Stimulated activated CD8-positive, alpha-beta memory T cell treated with anti-CD3 and anti-CD28 coated beads, Interleukin-4, amount 100 ng/mL, for 1 hour (primary cell): Measurements from ENCODE around the gene MAN1C1.
A peak's percentile ranks its signal among the peaks of the same experiment; 100 is the strongest.

Experiments used
- DNase-seq, 2 donors: peaks; one replicate each; pipeline ENCODE4 v3.0.0-alpha.2; 2020; ENCODE audit warnings: low read depth in 2 of 2, low spot score in 1 of 2

Gene MAN1C1

DNA sequence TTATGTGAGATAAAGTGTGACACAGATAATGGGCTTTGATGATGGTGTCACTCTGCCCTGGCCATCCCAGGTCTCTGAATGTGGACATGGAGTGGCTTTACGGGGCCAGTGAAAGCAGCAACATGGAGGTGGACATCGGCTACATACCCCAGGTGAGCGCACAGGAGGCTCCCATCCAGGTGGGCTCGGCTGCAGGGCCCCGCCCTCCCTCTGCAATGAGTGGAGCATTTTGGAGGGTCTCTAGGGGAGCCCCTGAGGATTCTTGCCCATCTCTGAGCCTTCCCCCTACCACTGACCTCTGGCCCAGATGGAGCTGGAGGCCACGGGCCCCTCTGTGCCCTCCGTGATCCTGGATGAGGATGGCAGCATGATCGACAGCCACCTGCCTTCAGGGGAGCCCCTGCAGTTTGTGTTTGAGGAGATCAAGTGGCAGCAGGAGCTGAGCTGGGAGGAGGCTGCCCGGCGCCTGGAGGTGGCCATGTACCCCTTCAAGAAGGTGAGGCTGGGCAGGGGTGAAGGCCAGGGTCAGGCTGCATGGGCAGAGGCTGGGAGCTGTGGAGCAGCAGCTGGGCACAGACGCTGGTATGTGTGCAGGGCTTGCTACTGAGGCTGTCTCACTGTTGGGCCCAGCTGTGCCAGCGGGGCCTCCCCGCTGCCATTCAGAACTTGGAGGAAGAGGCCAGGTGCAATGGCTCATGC, 194.9 kb downstream of the MAN1C1 start:
- no peak for DNase-seq

GRCh38 chr1:25813071-25813733, 196.6 kb downstream of the MAN1C1 start:
- DNase-seq = no peak

GRCh38 chr1:25813734-25814471, 197.3 kb downstream of the MAN1C1 start:
- DNase-seq = no peak

GRCh38 chr1:25814549-25815087, 198.0 kb downstream of the MAN1C1 start:
- DNase-seq = no peak

GRCh38 chr1:25815208-25816111, 198.9 kb downstream of the MAN1C1 start:
- no peak for DNase-seq

DNA sequence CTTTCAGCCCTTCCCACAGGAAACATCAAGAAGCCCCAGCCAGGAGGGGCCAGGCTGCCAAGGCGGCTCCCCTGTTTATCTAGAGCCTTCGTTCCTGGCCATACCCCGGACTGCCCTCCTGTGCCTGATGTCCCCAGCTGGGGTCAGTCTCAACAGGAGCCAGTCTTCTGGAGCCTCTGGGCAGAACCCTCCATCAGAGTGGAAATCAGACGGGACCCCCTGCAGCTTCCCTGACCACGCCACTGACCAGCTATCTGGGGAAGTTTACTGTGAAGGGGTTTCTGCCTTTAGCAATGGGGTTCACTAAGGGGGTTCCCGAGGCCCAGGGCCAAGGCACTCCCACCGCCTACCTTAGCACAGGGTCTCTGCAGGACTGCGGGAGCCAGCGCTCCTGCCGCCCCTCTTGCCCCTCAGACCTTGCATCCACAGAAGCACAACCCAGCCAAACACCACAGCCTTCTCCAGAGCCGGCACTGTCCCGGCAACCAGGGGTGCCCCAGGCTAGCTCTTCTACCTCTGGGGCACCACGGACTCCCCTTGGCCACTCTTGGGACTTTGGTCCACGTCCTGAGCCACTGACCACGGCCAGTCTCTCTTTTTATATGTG, 199.6 kb downstream of the MAN1C1 start:
- DNase-seq = no peak

GRCh38 chr1:25817840-25818501, 201.4 kb downstream of the MAN1C1 start:
- DNase-seq = no peak

DNA sequence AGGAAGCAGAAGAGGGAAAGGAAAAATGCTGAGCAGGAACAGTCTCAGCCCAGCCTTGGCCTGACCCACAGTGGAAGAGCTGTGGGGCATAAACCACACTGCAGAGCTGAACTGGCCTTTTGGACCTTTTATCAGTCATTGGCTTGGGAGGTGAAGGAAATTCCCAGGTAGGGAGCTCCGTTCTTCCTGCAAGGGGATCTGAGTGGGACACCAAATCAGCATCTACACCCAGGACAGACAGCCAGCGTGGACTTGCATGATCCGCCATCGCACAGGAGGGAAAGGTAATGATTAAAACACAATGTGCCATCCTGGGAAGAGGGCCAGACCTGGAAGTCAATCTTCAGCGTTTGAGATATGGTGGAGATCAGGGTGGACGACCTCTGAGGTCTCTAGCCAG, 202.0 kb downstream of the MAN1C1 start:
- no peak for DNase-seq

- peak; percentile 80 to 88 for DNase-seq
Observed at GRCh38 chr1:25819491-25820246, 203.1 kb downstream of the MAN1C1 start, which contains the start of gene MTFR1L. Gene MTFR1L, plus strand, starts transcription at chr1:25819954. Its CDS starts 3,151 bp downstream, at chr1:25823105.

DNA sequence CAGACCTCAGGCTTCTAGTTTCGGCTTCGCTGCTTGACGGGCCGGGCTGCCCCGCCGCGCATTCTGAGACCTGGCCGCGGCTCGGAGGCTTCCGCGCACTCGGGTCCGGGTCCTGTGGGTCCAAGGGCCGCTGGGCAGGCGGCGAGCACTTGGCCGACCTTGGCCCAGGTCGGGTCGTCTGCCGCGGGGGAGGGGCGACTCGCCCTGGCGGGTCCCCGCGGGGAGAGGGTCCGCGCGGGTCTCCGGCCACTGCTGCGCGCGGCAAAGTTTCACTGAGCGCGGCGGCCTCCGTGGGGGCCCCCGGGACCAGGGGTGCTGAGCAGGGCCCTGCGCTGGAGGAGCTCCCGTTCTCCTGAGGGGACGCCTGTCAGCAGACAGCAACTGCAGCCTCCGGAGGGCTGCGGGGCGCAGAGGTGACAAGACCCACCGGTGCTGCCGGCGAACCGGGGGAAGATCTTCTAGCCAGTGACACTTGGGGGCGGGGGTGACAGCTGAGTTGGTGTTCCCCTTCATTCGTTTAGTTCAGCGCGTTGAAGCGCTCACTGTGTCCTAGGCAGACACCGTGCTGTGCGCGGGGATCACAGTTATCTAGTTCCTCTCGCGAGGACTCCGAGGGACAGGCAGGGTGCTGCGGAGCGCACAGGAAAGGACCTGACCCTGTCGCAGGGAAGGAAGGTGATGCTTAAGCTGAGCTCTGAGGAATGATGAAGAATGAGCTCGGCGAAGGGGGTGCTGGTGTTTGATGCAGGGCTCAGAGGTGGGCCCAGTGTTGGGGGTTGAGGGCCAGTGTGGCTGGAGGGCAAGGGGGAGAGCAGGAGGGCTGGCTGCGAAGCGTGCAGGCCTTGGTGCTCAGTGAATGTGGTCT, 203.9 kb downstream of the MAN1C1 start:
- DNase-seq = peak; percentile 47 to 48

DNA sequence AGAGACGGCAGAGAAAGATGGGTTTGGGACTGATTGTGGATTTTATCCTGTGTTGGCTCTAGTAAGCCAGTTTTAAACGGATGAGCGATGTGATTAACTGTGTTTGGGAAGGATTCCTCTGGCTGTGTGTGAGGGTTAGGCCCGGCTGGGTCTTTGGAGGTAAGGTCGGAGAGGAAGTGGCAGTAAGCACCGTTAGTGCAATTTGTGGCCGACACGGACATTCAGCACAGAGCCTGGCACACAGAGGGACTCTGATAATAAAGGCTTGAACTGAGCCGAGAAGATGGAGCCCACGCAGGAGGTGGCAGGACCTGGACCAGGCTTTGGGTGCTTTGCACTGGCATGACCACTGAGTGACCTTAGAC, 204.5 kb downstream of the MAN1C1 start:
- DNase-seq = no peak

- no peak for DNase-seq
Observed at GRCh38 chr1:25821630-25822091, 205.1 kb downstream of the MAN1C1 start.

DNA sequence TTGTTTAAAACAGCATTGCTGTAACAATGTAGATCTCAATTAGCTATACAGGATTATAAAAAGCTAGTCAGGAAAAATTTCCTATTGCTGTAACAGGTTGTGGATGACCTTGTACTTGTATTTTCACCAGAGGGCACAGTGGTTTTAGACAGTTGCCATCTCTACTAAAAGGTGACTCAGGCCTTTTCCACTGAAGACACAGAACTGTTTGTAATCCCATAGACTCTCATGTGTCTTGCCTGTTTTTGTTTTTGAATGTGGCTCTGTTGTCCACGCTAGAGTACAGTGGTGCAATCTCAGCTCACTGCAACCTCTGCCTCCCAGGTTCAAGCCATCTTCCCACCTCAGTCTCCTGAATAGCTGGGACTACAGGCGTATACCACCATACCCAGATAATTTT, 209.0 kb downstream of the MAN1C1 start:
- DNase-seq = no peak

- no peak for DNase-seq
Observed at GRCh38 chr1:25826571-25826970, 210.0 kb downstream of the MAN1C1 start.

- no peak for DNase-seq
Observed at GRCh38 chr1:25828491-25828890, 211.9 kb downstream of the MAN1C1 start.

DNA sequence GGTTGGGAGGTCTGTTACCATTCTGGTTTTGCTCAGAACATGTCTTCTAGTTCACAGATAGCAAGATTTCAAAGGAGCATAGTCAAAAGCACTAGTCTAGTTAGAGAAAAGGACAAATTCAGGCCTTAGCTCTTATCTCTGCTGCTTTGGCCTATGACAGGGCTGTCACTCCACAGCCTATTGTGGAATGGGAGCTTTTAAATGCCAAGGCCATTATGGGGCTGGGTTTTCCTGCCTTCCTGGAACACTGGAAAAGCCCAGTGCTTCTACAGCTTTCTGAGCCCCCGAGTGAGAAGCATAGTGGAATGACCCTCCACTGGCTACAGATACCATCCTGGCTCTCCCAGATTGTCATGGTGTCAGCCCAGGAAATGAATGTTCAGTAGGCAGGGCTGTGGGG, 212.5 kb downstream of the MAN1C1 start:
- no peak for DNase-seq

DNA sequence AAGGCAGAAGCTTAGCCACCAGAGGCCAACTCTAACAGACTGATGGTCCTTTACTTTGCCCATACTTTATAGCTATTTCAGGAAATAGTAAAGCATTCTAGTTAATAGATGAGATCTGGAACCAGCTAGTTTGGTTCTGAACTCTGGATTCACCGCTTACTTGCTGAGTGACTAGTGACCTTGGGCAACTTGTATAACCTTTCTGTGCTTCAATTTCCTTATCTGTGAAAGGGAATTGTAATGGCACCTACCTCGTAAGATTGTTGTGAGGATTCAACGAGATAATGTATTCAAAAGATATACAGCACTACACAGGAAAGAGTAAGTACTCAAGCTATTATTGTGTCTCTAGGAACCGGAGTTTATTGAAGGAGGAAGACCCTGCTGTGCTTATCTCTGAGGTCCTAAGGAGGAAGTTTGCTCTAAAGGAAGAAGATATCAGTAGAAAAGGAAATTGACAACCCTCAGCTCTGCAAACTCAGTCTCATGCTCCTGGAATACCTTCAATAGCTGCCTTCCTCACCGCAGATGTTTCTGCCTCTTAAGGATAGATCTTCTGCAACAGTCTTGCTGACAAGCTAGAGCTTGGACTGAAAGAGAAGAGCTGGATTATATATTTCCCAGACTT, 215.1 kb downstream of the MAN1C1 start:
- DNase-seq = no peak
